Cardiac muscle cell (in vitro differentiated cells and primary cell): ENCODE data around the gene PSME2. TPM values are rescaled to one million over a fixed set of nuclear protein-coding genes. Genes with fewer than 3 reads are reported as not detected.

Experiments
- DNase-seq, 2 donors: peaks; one replicate each; pipeline versions ENCODE4 v3.0.0 to v3.0.0-alpha.2; 2010 to 2017; ENCODE audit warnings: low read depth in 1 of 2, low spot score in 1 of 2
- H3K27ac ChIP-seq: fragments of 200-600 bp; sonication (generic); 2 replicates; pipeline ENCODE4 v1.5.1; 2016
- H3K27me3 ChIP-seq: fragments of 200-600 bp; sonication (generic); 2 replicates; pipeline ENCODE4 v1.6.0; 2016; ENCODE audit warnings: control low read depth
- H3K36me3 ChIP-seq: fragments of 200-600 bp; sonication (generic); 2 replicates; pipeline ENCODE4 v1.5.1; 2016; ENCODE audit warnings: control low read depth
- H3K4me1 ChIP-seq: fragments of 200-600 bp; sonication (generic); 2 replicates; pipeline ENCODE4 v1.8.1; 2017; ENCODE audit warnings: low read depth, mild to moderate bottlenecking, mixed run types
- H3K4me3 ChIP-seq: fragments of 200-600 bp; sonication (generic); 2 replicates; pipeline ENCODE4 v1.5.1; 2016; ENCODE audit warnings: mild to moderate bottlenecking
- H3K9me3 ChIP-seq: fragments of 200-600 bp; sonication (generic); 2 replicates; pipeline ENCODE4 v1.5.1; 2017; ENCODE audit warnings: low read depth, mild to moderate bottlenecking, control low read depth
- CTCF ChIP-seq: IDR thresholded peaks from 2 replicates; pipeline ENCODE4 v1.5.1; 2012; ENCODE audit warnings: low read depth, mild to moderate bottlenecking, low read length
- polyA plus RNA-seq: library from polyadenylated mRNA; unstranded; fragments of >200 nt; fragmentation: Nextera tagmentation; extraction: Ambion mirVana; gene quantifications from 2 replicates; pipeline ENCODE4 v1.2.1, GENCODE V29; 2016
- total RNA-seq: library from RNA; depleted of rRNA; stranded (reverse); fragments of >200 nt; gene quantifications from 2 replicates; pipeline ENCODE4 v1.2.3, GENCODE V29; 2016

Gene PSME2
- total and polyA plus RNA-seq, 2 experiments from 2014 or later, result 92.3 to 331 TPM

DNA sequence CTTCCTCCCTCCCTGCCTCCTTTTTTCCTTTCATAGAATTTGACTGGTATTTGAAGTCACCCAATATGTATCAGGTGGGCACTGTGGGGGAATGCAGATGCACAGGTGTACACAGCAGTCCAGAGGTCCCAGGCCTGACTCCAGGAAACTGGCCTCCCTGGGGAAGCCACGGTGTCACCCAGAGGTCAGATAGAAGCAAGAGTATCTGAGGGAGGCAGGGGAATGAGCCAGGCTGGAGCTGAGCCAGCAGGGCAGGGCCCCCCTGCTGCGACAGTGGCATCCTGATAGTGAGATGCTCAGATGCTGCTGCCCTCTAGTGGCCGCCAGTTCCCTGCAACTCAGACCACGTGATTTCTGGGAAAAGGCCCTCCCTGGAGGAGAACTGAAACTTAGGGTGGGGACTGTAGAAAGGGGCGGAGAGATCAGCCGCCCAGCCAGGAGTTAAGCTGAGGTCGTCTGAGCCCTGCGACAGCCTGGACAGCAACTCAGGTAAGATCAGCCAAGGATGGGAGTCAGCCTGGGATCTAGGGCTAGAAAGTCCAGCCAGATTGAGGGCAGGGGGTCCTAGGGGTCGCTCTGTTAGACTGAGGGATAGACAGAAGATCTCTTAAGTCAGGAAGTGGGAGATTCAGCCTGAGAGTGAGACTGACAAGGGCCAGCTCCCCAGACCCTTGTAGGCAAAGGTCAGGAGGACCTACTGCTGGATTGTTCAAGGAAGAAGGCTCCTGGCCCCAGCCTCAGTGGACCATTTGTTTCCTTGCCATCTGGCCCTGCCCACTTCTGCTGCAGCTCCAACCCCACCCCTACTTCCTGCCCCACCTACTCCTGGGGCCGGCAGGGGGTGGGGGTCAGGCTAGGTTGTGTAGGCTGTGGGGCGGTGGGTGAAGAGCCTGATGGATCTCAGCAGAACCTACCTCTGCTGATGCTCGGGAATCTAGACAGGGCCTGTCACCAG lies 14.7 kb upstream of the PSME2 start, which contains the start of gene IRF9:
TSS of gene IRF9 (plus strand) at position 416 of the 955 bp plus-strand sequence. CDS start 880 bp downstream, outside the sequence.
- no peaks in the 10 kb centered on the region for H3K9me3 ChIP-seq
- peaks cover 28% of the 10 kb centered on the region for H3K36me3 ChIP-seq
- H3K4me1 ChIP-seq, result peaks cover 11% of the 10 kb centered on the region
- peak; percentile 97 for DNase-seq
- H3K27ac ChIP-seq, result peak within 1 kb of the TSS; percentile 75
- TF ChIP-seq CTCF, result peak; percentile 88
- peak within 1 kb of the TSS; percentile 9 for H3K4me3 ChIP-seq
- no peaks in the 10 kb centered on the region for H3K27me3 ChIP-seq

GRCh38 chr14:24160499-24160849 lies 14.1 kb upstream of the PSME2 start:
- Histone ChIP-seq H3K9me3 (no peaks in the 10 kb centered on the region), H3K27me3 (no peaks in the 10 kb centered on the region), H3K4me3 (no peak overlapping the region), H3K36me3 (peaks cover 34% of the 10 kb centered on the region), H3K4me1 (peaks cover 11% of the 10 kb centered on the region), H3K27ac (peak overlapping the region; percentile 65)
- no peak for DNase-seq
- no peak for TF ChIP-seq CTCF

GRCh38 chr14:24159777-24160498 lies 13.5 kb upstream of the PSME2 start:
- no peaks in the 10 kb centered on the region for H3K27me3 ChIP-seq
- H3K4me3 ChIP-seq, result no peak overlapping the region
- DNase-seq, result no peak
- TF ChIP-seq CTCF, result no peak
- H3K27ac ChIP-seq, result peak overlapping the region; percentile 65
- H3K4me1 ChIP-seq, result peaks cover 11% of the 10 kb centered on the region
- no peaks in the 10 kb centered on the region for H3K9me3 ChIP-seq
- peaks cover 37% of the 10 kb centered on the region for H3K36me3 ChIP-seq

GRCh38 chr14:24157331-24157730 lies 10.9 kb upstream of the PSME2 start:
- peaks cover 41% of the 10 kb centered on the region for H3K36me3 ChIP-seq
- no peak overlapping the region for H3K4me3 ChIP-seq
- TF ChIP-seq CTCF, result no peak
- H3K9me3 ChIP-seq, result no peaks in the 10 kb centered on the region
- no peak for DNase-seq
- no peak overlapping the region for H3K27ac ChIP-seq
- peaks cover 11% of the 10 kb centered on the region for H3K4me1 ChIP-seq
- H3K27me3 ChIP-seq, result no peaks in the 10 kb centered on the region

- peaks cover 11% of the 10 kb centered on the region for H3K4me1 ChIP-seq
- DNase-seq, result no peak
- peaks cover 46% of the 10 kb centered on the region for H3K36me3 ChIP-seq
- H3K27me3 ChIP-seq, result no peaks in the 10 kb centered on the region
- no peak for TF ChIP-seq CTCF
- no peak overlapping the region for H3K27ac ChIP-seq
- H3K9me3 ChIP-seq, result no peaks in the 10 kb centered on the region
- no peak overlapping the region for H3K4me3 ChIP-seq
Measured at GRCh38 chr14:24156840-24157239, 10.4 kb upstream of the PSME2 start.
